GM19395 (cell line): ENCODE measurements around the gene TSEN15.
"Not testable (repeated sequence)": the region's sequence is repeated elsewhere in the genome, so short reads cannot be mapped to it uniquely, and the experiment has no call there.

ENCODE experiments used
- ATAC-seq: cut with Tn5 transposase; IDR thresholded peaks from one replicate; pipeline ENCODE4 v1.9.1; 2021; ENCODE audit warnings: mild to moderate bottlenecking, moderate library complexity; ENCODE audit not compliant: unreplicated experiment

Gene TSEN15

DNA sequence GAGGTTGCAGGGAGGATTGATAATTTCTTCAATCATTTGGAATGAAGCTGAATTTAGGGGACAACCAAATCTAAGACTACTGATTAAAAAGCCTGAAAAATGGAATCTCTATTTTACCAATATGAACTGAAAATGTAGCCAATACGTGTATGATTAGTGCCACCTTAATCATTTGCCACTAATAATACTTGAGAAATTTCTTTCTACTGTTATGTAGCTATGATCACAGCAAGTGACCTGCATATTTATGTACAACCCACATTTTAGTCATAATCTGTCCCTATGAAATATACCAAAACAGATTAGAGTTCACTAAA is 20.5 kb upstream of the TSEN15 start:
- ATAC-seq = no peak

DNA sequence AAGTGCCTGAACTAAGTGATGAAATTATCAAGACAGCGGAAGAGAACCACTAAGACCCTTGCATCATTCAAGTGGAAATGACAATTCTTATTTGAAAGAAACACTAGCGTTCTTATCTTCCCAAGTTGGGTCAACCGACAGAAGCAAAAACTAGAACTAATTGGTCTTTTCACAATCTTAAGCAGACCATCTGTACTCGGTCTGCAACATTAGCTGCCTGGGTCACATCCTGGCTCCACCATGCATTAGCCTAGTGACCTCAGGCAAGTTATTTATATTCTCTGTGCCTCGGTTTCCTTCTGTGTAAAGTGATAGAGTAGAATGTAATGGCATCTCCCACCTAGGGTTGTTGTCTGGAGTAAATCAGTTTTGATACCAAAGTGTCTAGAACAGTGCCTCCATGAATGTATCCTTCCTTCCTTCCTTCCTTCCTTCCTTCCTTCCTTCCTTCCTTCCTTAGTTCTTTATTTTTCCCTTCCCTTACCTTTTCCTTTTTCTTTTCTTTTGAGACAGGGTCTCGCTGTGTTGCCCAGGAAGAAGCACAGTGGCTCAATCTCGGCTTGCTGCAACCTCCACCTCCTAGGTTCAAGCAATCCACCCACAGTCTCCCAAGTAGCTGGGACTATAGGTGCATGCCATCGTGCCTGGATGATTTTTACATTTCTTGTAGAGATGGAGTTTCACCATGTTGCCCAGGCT is 20.0 kb upstream of the TSEN15 start:
- ATAC-seq = no peak

DNA sequence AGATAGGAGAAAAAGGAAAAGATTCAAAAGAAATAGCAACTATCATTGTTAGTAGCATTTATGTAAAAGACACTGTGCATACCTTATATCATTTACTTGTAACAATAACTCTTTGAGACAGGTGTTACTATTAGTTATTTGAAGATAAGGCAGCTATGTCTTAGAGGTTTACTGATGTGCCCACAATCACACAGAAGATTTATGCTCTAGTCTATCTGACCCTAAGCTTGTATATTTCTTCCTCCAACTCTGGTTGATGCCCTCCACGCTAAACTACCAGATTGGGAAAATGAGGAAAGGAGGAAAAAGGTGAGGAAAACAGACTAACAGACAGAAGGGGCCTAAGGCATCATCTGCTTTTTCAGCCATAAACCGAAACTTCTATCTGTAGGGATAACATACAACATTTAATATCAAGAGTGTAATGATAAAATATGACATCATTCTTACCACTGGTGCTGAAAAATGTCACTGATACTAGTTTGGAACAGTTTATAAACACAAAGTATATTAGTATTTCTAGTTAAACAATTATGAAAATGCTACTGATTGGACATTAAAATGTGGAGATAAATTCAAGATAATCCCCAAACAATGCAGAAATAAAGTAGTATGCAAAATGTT is 19.1 kb upstream of the TSEN15 start:
- no peak for ATAC-seq

DNA sequence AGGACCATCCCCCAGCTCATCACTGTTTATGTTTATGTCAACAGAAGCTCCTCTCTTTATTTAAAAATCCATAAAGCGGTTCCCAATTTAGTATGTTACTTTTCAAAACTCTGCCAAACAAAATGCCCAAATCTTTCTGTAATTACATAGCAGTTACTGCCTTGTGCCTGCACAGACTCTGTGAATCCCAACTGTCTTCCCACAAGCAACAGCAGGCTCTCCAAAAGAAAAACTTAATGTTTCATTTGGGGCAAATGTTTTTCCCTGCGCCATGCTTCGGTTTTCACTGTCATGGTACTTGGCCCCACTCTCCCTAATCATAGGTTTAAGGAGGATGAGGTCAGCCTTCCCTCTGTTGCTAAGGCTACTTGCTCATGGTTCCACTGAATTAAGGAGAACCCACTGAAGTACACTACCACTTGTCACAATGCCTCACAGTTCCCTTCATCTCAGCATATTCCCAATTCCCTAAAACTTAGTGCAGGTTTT is 18.6 kb upstream of the TSEN15 start:
- no peak for ATAC-seq

DNA sequence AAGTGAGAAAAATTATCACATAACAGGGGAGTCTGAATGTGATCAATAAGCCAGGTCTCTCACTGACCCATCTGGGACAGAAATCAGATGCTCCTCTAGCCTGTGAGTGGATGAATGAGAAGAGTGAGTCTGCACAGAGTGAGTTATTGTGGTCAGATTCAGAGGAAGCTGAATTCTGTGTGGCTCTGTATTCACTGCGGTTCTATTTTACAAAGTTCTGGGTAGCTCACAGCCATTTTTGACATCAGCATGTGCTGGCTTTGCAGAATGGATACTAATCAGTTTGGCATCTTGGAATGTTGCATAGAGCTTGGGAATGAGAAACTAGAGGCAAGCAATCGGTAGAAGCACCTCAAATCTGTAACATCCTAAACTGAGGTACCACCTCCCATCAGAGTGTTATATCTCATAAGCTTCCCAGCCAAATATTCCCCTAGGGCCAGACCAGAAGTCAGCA is 17.8 kb upstream of the TSEN15 start:
- ATAC-seq = no peak

DNA sequence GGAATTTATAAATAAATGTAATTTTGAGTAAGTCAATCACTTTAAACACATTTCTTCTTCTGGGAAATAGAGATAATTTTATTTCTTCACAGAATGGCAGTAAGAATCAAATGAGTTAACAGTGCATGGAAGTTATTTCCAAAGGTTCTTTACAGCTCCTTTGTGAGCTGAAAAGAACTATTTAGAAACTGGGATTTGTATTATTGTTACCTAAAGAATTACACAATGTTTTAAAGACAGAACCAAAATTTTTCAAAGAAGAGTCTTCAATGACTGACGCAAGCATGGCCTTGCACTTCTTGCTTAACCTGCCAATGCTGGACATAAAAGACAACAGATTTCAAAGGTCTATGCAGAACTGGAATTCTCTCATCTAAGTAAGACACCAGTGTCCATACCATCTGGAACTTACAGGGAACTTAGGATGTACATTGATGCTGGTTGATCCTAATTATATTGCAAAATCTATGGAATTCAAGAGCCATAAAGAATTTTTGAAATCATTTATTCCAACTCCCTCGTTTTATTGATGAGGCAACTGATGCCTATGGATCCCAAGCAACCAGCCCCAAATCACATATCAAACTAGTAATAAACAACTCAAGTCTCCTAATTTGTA is 16.7 kb upstream of the TSEN15 start:
- ATAC-seq = no peak

DNA sequence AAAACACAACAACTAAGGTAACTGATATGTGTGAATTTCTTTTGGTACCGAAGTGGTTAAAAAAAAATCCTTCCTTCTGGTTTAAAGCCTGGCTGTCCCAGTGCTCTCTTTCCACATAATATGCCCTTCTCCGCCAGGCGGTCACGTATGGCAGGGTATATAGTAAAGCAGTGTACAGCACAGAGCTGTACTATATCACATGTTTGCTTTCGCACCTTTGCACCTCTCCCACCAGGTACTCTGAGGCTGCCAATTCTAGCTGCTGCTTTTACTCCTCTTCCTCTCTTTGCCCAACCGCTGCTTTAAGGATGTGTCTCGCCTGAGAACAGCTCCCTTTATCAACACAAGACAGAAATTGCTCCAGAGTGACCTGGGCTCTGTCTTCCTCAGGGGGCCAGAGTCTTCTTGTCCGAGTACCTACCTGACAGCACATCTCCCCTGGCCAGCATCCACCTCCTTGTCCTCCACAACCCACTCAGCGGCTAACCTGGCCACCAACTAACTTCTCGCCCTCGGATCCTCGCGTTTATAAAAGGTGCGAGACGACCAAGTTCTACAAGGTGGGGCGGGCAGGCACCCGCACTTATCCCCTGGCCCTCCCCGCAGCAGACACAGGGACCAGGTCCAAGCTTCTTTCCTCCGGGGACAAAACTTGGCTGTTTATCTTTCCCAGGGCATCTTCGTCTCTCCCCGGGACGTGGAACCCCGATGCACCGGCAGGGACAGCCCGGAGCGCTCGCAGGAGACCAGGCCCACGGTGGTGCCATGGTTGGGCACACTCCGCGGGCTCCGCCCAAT is 15.6 kb upstream of the TSEN15 start:
- no peak for ATAC-seq

DNA sequence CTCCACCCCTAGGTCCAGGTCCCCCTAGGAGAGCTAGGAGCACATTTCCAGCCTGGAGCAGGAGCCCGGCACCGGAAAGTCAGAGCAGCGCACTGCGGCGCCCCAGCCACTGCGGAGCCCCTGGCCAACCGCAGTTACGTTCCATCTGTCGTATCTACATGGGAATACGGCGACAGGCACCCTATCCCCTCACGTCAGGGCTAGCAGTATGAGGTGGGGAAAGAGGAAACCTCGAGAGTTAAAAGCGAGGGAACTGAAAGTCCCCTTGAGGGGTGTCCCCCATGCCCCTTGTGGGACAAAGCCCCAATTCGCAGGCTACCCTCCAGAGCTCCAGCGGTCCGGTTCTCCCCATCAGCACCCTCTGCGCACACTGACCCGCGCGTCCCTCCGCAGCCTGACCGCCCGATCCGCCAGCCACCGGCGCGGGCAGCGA is 15.0 kb upstream of the TSEN15 start:
- ATAC-seq = peak; percentile 10

DNA sequence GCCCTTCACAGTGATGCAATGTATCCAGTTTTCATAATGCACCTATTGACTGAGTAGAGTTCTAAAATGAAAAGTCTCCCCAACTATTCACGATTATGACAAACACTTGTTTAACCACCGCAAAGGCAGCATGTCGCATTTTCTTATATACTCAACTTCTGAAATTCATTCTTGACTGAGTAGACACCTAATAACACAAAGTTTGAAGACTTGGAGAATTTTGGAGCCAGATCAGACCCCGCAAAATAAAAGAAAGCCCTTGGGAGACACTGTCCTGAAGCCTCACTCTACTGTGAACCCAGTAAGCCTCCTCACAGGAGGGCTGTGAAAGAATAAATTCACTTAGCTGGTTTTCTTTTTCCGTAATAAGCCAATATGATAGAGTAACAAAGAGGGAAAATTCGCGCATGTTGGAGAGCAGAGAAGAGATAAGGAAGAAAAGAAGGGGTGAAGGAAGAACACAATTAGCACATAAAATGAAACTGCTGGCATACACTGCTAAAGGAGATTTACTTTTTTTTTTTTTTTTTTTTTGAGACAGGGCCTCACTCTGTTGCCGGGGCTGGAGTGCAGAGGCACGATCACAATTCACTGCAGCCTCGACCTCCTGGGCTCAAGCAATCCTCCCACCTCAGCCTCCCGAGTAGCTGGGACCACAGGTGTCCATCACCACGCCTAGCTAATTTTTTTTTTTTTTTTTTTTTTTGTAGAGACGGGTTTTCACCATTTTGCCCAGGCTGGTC is 13.5 kb upstream of the TSEN15 start:
- ATAC-seq = no peak

DNA sequence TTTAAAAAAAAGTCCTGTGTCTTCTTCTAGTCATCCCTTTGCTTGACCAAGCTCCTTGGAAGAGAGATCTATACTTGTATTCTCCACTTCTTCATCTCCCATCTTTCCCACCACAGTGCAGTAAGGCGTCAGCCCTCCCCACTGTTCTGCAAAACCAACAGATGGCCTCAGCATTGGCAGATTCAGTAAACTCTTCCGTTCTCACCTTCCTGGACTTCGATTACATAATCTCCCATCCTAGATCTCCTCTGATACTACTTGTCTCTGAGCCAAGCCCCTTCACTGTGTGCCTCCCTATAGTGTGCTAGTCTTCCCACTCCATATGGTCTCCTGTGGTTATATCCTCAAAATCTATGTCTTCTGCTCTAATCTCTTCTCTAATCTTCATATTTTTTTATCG is 12.4 kb upstream of the TSEN15 start:
- ATAC-seq = no peak

DNA sequence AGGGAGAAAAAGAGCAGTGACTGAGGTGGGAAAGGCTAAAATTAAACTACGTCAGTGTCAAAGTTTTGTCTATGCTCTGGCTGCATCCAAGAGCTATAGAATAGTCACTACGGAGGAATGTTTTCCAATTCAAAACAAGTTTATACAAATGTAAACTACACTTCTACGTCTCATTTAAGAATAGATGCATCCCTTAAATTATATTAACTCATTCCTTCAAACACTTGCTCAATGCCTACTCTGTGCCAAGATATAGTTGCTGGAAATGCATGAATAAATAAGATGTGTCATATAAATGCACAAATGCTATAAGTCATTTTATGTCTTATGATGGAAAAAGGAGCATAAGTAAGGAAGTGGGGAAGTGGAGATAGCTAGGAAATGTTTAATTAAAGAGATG is 9.8 kb upstream of the TSEN15 start:
- no peak for ATAC-seq

DNA sequence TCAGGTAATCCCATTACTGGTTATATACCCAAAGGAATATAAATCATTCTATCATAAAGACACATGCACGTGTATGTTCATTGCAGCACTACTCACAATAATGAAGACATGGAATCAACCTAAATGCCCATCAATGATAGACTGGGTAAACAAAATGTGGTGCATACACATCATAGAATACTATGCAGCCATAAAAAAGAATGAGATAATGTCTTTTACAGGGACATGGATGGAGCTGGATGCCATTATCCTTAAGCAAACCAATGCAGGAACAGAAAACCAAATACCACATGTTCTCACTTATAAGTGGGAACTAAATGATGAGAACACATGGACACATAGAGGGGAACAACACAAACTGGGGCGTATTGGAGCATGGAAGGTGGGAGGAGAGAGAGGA is 8.2 kb upstream of the TSEN15 start:
- not testable (repeated sequence) for ATAC-seq

DNA sequence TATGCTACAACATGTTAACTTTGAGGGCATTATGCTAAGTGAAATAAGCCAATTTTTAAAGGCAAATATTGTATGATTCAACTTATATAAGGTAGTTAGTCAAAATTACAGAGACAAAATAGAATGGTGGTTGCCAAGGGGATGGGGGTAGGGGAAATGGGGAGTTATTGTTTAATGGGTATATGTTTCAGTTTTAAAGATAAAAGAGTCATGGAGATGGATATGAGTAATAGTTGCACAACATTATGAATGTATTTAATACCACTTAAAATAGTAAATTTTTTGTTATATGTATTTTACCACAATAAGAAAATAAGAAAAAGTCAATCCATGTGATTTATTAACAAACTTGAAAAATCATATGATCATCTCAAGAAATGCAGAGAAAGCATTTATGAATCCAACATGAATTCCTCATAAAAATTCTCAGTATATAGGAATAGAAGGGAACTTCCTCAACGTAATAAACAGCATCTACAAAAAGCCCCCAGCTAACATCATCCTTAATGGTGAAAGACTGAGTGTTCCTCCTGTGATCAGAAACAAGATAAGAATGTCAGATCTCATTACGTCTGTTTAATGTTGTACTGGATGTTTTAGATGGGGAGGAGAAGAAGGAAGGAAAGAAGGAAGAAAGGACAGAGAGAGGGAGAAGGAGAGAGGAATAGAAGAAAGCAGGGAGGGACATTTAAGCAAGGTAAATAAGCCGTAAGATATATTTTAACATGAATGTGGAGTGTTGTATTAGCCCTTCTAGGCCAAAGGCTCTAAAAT is 6.7 kb upstream of the TSEN15 start:
- ATAC-seq = no peak

DNA sequence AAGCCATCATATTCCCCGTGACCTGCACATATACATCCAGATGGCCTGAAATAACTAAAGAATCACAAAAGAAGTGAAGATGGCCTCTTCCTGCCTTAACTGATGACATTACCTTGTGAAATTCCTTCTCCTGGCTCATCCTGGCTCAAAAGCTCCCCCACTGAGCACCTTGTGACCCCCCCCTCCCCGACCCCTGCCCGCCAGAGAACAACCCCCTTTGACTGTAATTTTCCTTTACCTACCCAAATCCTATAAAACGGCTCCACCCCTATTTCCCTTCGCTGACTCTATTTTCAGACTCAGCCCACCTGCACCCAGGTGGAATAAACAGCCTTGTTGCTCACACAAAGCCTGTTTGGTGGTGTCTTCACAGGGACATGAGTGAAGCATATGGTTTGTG is 4.0 kb upstream of the TSEN15 start:
- ATAC-seq = not testable (repeated sequence)

DNA sequence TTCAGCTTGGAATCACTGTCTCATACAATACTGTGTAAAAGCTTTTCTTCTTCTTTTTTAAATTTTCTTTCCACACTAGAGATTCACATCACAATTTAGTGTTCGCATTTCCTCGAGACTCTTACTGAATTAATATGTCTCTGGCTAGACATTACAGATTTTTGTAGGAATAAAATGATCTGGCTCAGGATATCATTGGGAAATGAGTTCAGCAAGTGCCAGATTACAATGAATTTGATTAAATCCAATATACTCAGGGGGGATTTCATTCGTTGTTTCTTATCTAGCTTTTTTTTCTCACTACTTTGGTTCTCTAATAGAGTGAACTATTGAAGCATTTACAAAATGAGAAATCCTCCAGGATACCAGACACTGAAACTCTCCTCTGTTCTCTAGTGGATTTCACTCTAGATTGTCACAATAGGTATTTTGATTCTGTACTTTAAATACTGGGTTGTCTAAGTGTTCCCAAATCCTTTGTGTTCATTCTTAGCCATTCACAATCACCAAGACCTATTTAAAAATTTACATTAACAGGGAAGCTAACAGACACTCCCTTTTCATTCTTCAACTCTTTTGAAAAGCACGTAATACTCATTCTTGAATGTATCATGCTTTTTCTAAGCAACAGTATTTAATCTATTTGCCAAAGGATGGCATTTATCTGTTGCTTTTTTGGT is 2.8 kb upstream of the TSEN15 start:
- ATAC-seq = no peak

DNA sequence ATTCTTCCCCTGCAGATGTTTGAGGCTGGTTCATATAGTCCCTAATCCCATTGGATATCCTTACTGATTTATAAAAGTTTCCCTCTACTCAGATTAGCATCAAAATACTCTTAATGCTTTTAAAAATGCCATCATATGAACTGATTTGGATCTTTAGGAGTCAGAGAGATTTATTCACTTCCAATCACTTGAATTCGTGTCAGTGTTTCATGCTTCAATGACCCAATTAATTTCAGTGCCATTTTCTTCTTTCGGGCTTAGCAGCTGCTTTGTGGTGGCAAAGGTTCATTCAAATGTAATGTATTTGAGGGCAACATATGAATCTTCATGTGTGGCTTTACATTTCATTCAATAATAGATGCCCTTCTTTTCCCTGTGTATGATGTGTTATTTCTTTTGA is 2.2 kb upstream of the TSEN15 start:
- no peak for ATAC-seq

DNA sequence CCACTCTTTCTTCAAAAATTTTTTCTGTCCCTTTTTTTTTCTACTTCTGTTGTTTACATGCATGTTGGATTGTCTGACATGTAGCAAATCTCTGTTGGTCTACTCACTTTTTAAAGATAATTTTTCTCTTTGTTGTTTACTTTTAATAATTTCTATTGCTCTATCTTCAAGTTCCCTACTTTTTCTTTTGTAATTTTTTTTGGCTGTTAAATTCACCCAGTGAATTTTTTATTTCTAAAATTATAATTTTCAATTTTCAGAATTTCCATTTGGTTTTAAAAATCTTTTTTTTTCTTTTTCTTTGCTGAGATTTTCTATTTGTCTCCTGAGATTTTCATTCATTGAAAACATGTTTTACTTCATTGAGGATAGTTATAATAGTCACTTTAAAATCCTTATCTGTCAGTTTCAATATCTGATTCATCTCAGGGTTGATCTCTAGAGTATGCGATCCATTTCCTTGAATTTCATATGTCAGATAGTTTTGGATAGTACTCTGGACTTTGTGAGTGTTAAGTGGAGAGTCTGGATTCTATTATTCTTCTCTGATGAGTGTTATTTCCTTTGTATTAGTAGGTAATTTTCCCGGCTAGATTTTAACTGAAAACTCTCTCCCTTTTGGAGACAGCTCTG is 1.6 kb upstream of the TSEN15 start:
- no peak for ATAC-seq

DNA sequence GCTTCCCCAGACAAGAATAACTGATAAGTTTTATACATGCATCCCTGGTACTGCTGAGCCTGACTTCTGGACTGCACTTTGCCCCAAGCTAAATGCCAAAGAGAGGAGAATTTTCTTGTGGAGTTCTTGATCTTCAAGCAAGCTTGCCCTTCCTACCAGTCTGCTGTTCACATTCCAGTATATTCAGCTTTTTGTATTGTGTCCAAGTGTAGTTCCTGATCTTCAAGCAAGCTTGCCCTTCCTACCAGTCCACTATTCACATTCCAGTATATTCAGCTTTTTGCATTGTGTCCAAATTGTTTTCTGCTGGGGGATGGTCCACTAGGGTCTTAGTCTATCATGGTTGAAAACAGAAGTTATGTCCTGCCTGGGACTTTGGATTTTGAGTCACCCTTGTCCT is 894 bp upstream of the TSEN15 start:
- ATAC-seq = no peak

DNA sequence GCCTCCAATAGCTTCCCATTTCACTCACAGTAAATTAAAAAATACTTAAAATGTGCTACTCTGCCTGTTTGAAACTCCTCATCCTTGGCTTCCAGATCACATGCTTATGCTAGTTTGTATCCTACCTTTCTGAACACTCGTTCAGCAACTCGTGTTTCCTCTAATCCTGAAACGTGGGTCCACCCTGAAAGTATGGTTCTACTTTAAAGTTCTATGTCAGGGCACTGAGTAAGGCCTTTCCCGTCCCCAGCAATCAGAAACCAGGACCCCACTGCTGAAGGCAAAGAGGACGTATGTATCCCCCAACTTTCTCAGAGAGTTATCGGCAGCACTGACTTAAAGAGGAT is 419 bp upstream of the TSEN15 start:
- ATAC-seq = no peak
